HEK293 (cell line): Measurements from ENCODE around the gene CNIH3.

Experiments used
- CTCF ChIA-PET: fragments of 350-600 bp; formaldehyde crosslinking; extraction: SDS; loops from one replicate; lab custom pipeline; 2021; ENCODE audit warnings: antibody characterized with exemption; lab: Yijun Ruan, JAX
- POLR2A ChIA-PET: fragments of 300-600 bp; formaldehyde crosslinking; extraction: SDS; loops from one replicate; lab custom pipeline; 2020; ENCODE audit warnings: antibody characterized with exemption, inconsistent platforms; lab: Yijun Ruan, JAX
- H3K27ac ChIP-seq: fragments of 200-500 bp; sonication (Bioruptor generic); 2 replicates; pipeline ENCODE4 v1.5.1; 2014; ENCODE audit warnings: low read depth, low read length, control low read depth, inconsistent platforms; ENCODE audit errors: extremely low read depth
- H3K36me3 ChIP-seq, 2 experiments: fragments of 200-500 bp in 1 of 2; sonication (Bioruptor generic) in 1 of 2; 1 replicate in 1 of 2; 2 replicates in 1 of 2; pipeline ENCODE4 v1.5.1; 2014 to 2017; ENCODE audit warnings: inconsistent platforms in 2 of 2, low read length in 2 of 2; ENCODE audit not compliant: control insufficient read depth in 2 of 2, insufficient read depth in 1 of 2
- H3K4me1 ChIP-seq: fragments of 200-500 bp; sonication (Bioruptor generic); 2 replicates; pipeline ENCODE4 v1.5.1; 2014; ENCODE audit warnings: mild to moderate bottlenecking, low read length, inconsistent platforms; ENCODE audit not compliant: control insufficient read depth, insufficient read depth
- H3K4me3 ChIP-seq: 2 replicates; pipeline ENCODE4 v1.5.1; 2011; ENCODE audit warnings: low read depth, mild to moderate bottlenecking, control low read depth, low read length, moderate library complexity
- H3K9me3 ChIP-seq: fragments of 200-500 bp; sonication (Bioruptor generic); 2 replicates; pipeline ENCODE4 v1.5.1; 2014; ENCODE audit warnings: low read depth, low read length, inconsistent platforms; ENCODE audit not compliant: control insufficient read depth, insufficient read depth
- BCL11A ChIP-seq: fragments of 450-650 bp; formaldehyde crosslinking; IDR thresholded peaks from 2 replicates; pipeline ENCODE4 v1.5.1; 2016; ENCODE audit warnings: low read depth, missing biosample characterization, missing genetic modification characterization
- ELK4 ChIP-seq: IDR thresholded peaks from 2 replicates; pipeline ENCODE4 v1.6.1; 2011; ENCODE audit warnings: mild to moderate bottlenecking, low read depth, low read length, borderline replicate concordance
- FEZF1 ChIP-seq: fragments of 450-650 bp; formaldehyde crosslinking; IDR thresholded peaks from 2 replicates; pipeline ENCODE4 v1.5.1; 2016; ENCODE audit warnings: missing biosample characterization, missing genetic modification characterization
- GLI4 ChIP-seq: fragments of 450-650 bp; formaldehyde crosslinking; IDR thresholded peaks from 2 replicates; pipeline ENCODE4 v1.5.1; 2016; ENCODE audit warnings: missing biosample characterization, missing genetic modification characterization
- IKZF3 ChIP-seq: fragments of 450-650 bp; IDR thresholded peaks from 2 replicates; pipeline ENCODE4 v1.5.0; 2018; ENCODE audit warnings: missing biosample characterization, mild to moderate bottlenecking, missing genetic modification characterization, moderate library complexity
- SCRT2 ChIP-seq: fragments of 450-650 bp; formaldehyde crosslinking; IDR thresholded peaks from 2 replicates; pipeline ENCODE4 v1.5.1; 2016; ENCODE audit warnings: missing biosample characterization, missing genetic modification characterization
- TCF7L2 ChIP-seq: IDR thresholded peaks from 2 replicates; pipeline ENCODE4 v1.6.1; 2011; ENCODE audit warnings: low read depth, mild to moderate bottlenecking, inconsistent platforms, low read length, moderate library complexity, borderline replicate concordance
- YY2 ChIP-seq: fragments of 450-650 bp; formaldehyde crosslinking; IDR thresholded peaks from 2 replicates; pipeline ENCODE4 v1.5.1; 2016; ENCODE audit warnings: missing biosample characterization, missing genetic modification characterization
- ZBTB44 ChIP-seq: fragments of 450-650 bp; IDR thresholded peaks from 2 replicates; pipeline ENCODE4 v1.5.1; 2018; ENCODE audit warnings: missing biosample characterization, mild to moderate bottlenecking, missing genetic modification characterization
- ZNF121 ChIP-seq: fragments of 450-650 bp; formaldehyde crosslinking; IDR thresholded peaks from 2 replicates; pipeline ENCODE4 v1.5.1; 2016; ENCODE audit warnings: missing biosample characterization, missing genetic modification characterization
- ZNF133 ChIP-seq: fragments of 450-650 bp; formaldehyde crosslinking; IDR thresholded peaks from 2 replicates; pipeline ENCODE4 v1.5.1; 2016; ENCODE audit warnings: missing biosample characterization, missing genetic modification characterization
- ZNF146 ChIP-seq: fragments of 450-650 bp; formaldehyde crosslinking; IDR thresholded peaks from 2 replicates; pipeline ENCODE4 v1.5.1; 2016; ENCODE audit warnings: missing biosample characterization, missing genetic modification characterization
- ZNF155 ChIP-seq: fragments of 450-650 bp; formaldehyde crosslinking; IDR thresholded peaks from 2 replicates; pipeline ENCODE4 v1.5.1; 2016; ENCODE audit warnings: missing biosample characterization, missing genetic modification characterization
- ZNF19 ChIP-seq: fragments of 450-650 bp; formaldehyde crosslinking; IDR thresholded peaks from 2 replicates; pipeline ENCODE4; 2016; ENCODE audit warnings: missing biosample characterization, missing genetic modification characterization, low read depth
- ZNF223 ChIP-seq: fragments of 450-650 bp; formaldehyde crosslinking; IDR thresholded peaks from 2 replicates; pipeline ENCODE4 v1.5.1; 2016; ENCODE audit warnings: missing biosample characterization, missing genetic modification characterization
- ZNF341 ChIP-seq: fragments of 450-650 bp; formaldehyde crosslinking; IDR thresholded peaks from 2 replicates; pipeline ENCODE4; 2016; ENCODE audit warnings: low read depth, missing biosample characterization, missing genetic modification characterization
- ZNF366 ChIP-seq: fragments of 450-650 bp; formaldehyde crosslinking; conservative IDR thresholded peaks from 2 replicates; pipeline ENCODE4 v1.5.1; 2016; ENCODE audit warnings: missing biosample characterization, missing genetic modification characterization
- ZNF391 ChIP-seq: fragments of 450-650 bp; formaldehyde crosslinking; IDR thresholded peaks from 2 replicates; pipeline ENCODE4 v1.5.1; 2016; ENCODE audit warnings: low read depth, missing biosample characterization, missing genetic modification characterization, borderline replicate concordance
- ZNF394 ChIP-seq: fragments of 450-650 bp; formaldehyde crosslinking; IDR thresholded peaks from 2 replicates; pipeline ENCODE4 v1.5.1; 2016; ENCODE audit warnings: missing biosample characterization, missing genetic modification characterization, mild to moderate bottlenecking, moderate library complexity, borderline replicate concordance
- ZNF416 ChIP-seq: fragments of 450-650 bp; formaldehyde crosslinking; IDR thresholded peaks from 2 replicates; pipeline ENCODE4 v1.5.1; 2016; ENCODE audit warnings: missing biosample characterization, missing genetic modification characterization
- ZNF48 ChIP-seq: fragments of 450-650 bp; formaldehyde crosslinking; IDR thresholded peaks from 2 replicates; pipeline ENCODE4 v1.5.1; 2016; ENCODE audit warnings: missing biosample characterization, missing genetic modification characterization
- ZNF501 ChIP-seq: fragments of 450-650 bp; formaldehyde crosslinking; IDR thresholded peaks from 2 replicates; pipeline ENCODE4 v1.5.1; 2016; ENCODE audit warnings: missing biosample characterization, missing genetic modification characterization
- ZNF529 ChIP-seq: fragments of 450-650 bp; formaldehyde crosslinking; IDR thresholded peaks from 2 replicates; pipeline ENCODE4 v1.5.1; 2017; ENCODE audit warnings: missing genetic modification characterization, missing biosample characterization; ENCODE audit not compliant: insufficient replicate concordance
- ZNF549 ChIP-seq: fragments of 450-650 bp; IDR thresholded peaks from 2 replicates; pipeline ENCODE4 v1.5.1; 2018; ENCODE audit warnings: missing biosample characterization, missing genetic modification characterization, mild to moderate bottlenecking, inconsistent platforms, moderate library complexity
- ZNF629 ChIP-seq: fragments of 450-650 bp; formaldehyde crosslinking; IDR thresholded peaks from 2 replicates; pipeline ENCODE4 v1.5.1; 2017; ENCODE audit warnings: missing biosample characterization, missing genetic modification characterization
- ZNF660 ChIP-seq: fragments of 450-650 bp; IDR thresholded peaks from 2 replicates; pipeline ENCODE4 v1.5.1; 2018; ENCODE audit warnings: missing biosample characterization, mild to moderate bottlenecking, missing genetic modification characterization
- ZXDB ChIP-seq: fragments of 450-650 bp; formaldehyde crosslinking; IDR thresholded peaks from 2 replicates; pipeline ENCODE4 v1.5.1; 2016; ENCODE audit warnings: missing biosample characterization, missing genetic modification characterization

Gene CNIH3

GRCh38 chr1:224640018-224640417, 23.9 kb downstream of the CNIH3 start (continued):
- no peak for TF ChIP-seq ZXDB (tag by site-specific recombination)
- TF ChIP-seq IKZF3 (tag by site-specific recombination): no peak
- no peak for TF ChIP-seq FEZF1 (tag by site-specific recombination)
- no peak for TF ChIP-seq ZNF629 (tag by site-specific recombination)
- TF ChIP-seq ZNF133: no peak
- no peak for TF ChIP-seq ZNF48
- no peak for TF ChIP-seq ZNF223 (tag by site-specific recombination)
- no peak for TF ChIP-seq ZNF501 (tag by site-specific recombination)

GRCh38 chr1:224640587-224640986, 24.5 kb downstream of the CNIH3 start:
- Histone ChIP-seq H3K4me1 (no peaks in the 10 kb centered on the region), H3K9me3 (no peaks in the 10 kb centered on the region), H3K36me3 (no peaks in the 10 kb centered on the region), H3K4me3 (no peak overlapping the region), H3K27ac (no peak overlapping the region)
- ChIA-PET CTCF (interaction anchor here (1.2 to 8.2 kb wide), 4 partner anchors 126 to 282 kb away, joined by 3 to 86 read pairs (median 28); no protein-coding TSS in a partner anchor), POLR2A (no interaction called here)
- TF ChIP-seq ZNF391 (tag by site-specific recombination): no peak

- ChIA-PET POLR2A (no interaction called here), CTCF (interaction anchor here (1.2 to 8.2 kb wide), 5 partner anchors 127 to 282 kb away, joined by 3 to 86 read pairs (median 20); no protein-coding TSS in a partner anchor)
- Histone ChIP-seq H3K9me3 (no peaks in the 10 kb centered on the region), H3K4me3 (no peak overlapping the region), H3K36me3 (no peaks in the 10 kb centered on the region), H3K27ac (no peak overlapping the region), H3K4me1 (no peaks in the 10 kb centered on the region)
- TF ChIP-seq TCF7L2: no peak
- no peak for TF ChIP-seq SCRT2 (tag by site-specific recombination)
- TF ChIP-seq BCL11A (tag by site-specific recombination): no peak
- no peak for TF ChIP-seq ZNF416 (tag by site-specific recombination)
- no peak for TF ChIP-seq ZNF146 (tag by site-specific recombination)
- TF ChIP-seq ZNF394 (tag by site-specific recombination): no peak
These were observed 24.9 kb downstream of the CNIH3 start for GRCh38 chr1:224641030-224641429.

- no peak overlapping the region for H3K4me3 ChIP-seq
- H3K36me3 ChIP-seq: no peaks in the 10 kb centered on the region
- TF ChIP-seq YY2 (tag by site-specific recombination) (no peak), ELK4 (no peak), ZNF529 (tag by site-specific recombination) (no peak), ZNF366 (tag by site-specific recombination) (no peak), ZBTB44 (tag by site-specific recombination) (no peak), ZNF155 (tag by site-specific recombination) (no peak), ZNF341 (tag by site-specific recombination) (no peak), ZNF19 (no peak), GLI4 (tag by site-specific recombination) (no peak), ZNF121 (tag by site-specific recombination) (no peak), ZNF549 (no peak), ZNF660 (no peak)
- CTCF ChIA-PET: interaction anchor here (0.6 to 8.2 kb wide), 28 partner anchors 9 to 335 kb away, joined by 3 to 86 read pairs (median 5); partner anchors contain the start of gene CNIH3
- H3K9me3 ChIP-seq: no peaks in the 10 kb centered on the region
- H3K27ac ChIP-seq: no peak overlapping the region
- POLR2A ChIA-PET: no interaction called here
- H3K4me1 ChIP-seq: no peaks in the 10 kb centered on the region
These were observed 27.5 kb downstream of the CNIH3 start for GRCh38 chr1:224643653-224644052.
